ENCODE measurements around the gene RFTN1.

Gene RFTN1

DNA sequence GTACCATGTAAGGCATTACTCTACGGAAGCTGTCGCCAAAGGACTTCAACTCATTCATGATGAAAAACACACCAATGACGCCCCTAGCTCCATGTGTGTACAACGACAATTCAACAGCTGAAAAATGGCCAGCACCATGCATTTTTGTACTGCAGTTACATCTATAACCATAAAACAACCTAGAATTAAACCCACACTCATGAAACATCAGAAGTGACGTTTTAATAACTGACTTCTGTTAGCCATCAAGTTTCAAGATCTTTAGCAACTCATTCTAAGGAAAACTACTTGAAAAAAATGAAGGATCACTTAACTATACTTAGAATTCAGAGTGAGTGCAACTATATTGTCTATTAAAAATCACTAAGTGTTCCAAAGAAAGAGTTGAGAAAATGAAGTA is 84.9 kb downstream of the RFTN1 start:
- H3K36me3 ChIP-seq (ENCODE audit: insufficient read depth, low read length), result no peaks in the 10 kb centered on the region

DNA sequence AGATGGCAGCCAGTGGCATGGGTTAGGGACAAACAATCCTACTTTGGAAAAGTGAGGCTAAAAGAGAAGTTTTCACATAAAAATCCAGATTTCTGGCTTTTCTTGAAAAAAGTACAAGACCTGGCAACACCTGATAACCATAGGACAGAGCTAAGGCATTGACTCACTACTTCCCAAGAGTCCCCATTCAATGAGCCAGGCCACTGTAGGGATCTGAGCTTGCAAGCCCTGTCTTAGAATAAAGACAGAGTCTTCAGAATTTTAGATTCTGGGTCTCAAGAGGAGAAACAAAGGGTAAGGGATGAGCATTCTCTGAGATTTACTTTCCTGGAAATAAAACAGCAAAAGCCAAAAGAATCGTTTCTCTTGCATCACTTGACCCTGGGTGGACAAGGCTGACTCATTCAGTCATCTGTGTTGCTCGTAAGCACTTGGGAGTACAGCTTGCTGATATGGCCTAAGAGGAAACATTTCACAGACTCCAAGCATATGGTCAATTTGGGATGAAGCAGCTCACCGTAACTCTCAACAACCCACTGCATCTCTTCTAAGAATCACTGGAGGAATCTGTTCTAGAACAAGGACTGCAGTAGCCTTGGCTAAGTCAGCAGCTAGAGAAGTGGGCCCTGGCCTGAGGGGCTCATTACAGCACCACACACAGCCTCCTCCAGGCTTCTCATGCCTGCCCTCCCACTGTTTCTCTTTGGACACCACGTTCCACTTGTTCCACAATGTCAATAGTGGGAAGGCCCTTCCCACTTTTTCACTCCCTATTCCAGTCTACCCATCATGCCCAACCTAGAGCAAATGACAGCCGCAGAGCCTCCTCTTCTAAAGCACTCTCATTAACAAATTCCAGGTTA is 86.2 kb downstream of the RFTN1 start:
- H3K4me3 ChIP-seq, result no peak overlapping the region
- H3K36me3 ChIP-seq (ENCODE audit: insufficient read depth, low read length), result no peaks in the 10 kb centered on the region
- no peak for DNase-seq (ENCODE audit: low read depth, low spot score)
- no peak overlapping the region for H3K9ac ChIP-seq (ENCODE audit: insufficient read length)
- no peak overlapping the region for H3K27ac ChIP-seq
- TF ChIP-seq FOXP2 (optimal IDR thresholded peaks at IDR 0.05; ENCODE audit: control extremely low read depth, extremely low read length, insufficient read depth) (no peak), EZH2 (IDR thresholded peaks at IDR 0.05) (no peak), POLR2AphosphoS5 (IDR thresholded peaks at IDR 0.05; ENCODE audit: borderline replicate concordance, low read depth, low read length) (no peak)
- no peaks in the 10 kb centered on the region for H3K9me3 ChIP-seq (ENCODE audit: low read depth, low read length)

More for the DNA sequence above, 84.9 kb downstream of the RFTN1 start:
- no peak for TF ChIP-seq FOXP2 (optimal IDR thresholded peaks at IDR 0.05; ENCODE audit: control extremely low read depth, extremely low read length, insufficient read depth)
- no peak for TF ChIP-seq POLR2AphosphoS5 (IDR thresholded peaks at IDR 0.05; ENCODE audit: borderline replicate concordance, low read depth, low read length)
- no peak for TF ChIP-seq EZH2 (IDR thresholded peaks at IDR 0.05)
- H3K9me3 ChIP-seq (ENCODE audit: low read depth, low read length), result no peaks in the 10 kb centered on the region
- H3K27ac ChIP-seq, result no peak overlapping the region
- DNase-seq (ENCODE audit: low read depth, low spot score), result no peak
- no peak overlapping the region for H3K9ac ChIP-seq (ENCODE audit: insufficient read length)
- H3K4me3 ChIP-seq, result no peak overlapping the region

DNA sequence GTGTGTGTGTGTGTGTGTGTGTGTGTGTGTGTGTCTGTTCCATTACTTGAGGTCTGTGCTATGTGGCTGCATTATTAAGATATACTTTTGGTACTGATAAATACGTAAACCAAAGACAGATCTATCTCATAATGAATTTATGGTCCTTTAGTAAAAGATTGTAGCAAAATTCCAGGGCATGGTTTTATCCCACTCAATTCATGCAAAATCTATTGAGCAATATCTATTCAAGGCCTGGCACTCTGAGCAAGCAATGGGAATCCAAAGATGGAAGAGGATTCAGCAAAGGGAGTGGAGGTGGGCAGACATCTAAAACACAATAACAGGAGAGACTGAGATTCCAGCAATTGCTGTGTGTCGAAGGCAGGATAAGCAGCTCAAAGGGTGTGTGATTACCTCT is 86.8 kb downstream of the RFTN1 start:
- no peak overlapping the region for H3K27ac ChIP-seq
- DNase-seq (ENCODE audit: low read depth, low spot score), result no peak
- H3K9me3 ChIP-seq (ENCODE audit: low read depth, low read length), result no peaks in the 10 kb centered on the region
- H3K4me3 ChIP-seq, result no peak overlapping the region
- no peak for TF ChIP-seq POLR2AphosphoS5 (IDR thresholded peaks at IDR 0.05; ENCODE audit: borderline replicate concordance, low read depth, low read length)
- no peak for TF ChIP-seq EZH2 (IDR thresholded peaks at IDR 0.05)
- no peak for TF ChIP-seq FOXP2 (optimal IDR thresholded peaks at IDR 0.05; ENCODE audit: control extremely low read depth, extremely low read length, insufficient read depth)
- no peak overlapping the region for H3K9ac ChIP-seq (ENCODE audit: insufficient read length)
- H3K36me3 ChIP-seq (ENCODE audit: insufficient read depth, low read length), result no peaks in the 10 kb centered on the region

DNA sequence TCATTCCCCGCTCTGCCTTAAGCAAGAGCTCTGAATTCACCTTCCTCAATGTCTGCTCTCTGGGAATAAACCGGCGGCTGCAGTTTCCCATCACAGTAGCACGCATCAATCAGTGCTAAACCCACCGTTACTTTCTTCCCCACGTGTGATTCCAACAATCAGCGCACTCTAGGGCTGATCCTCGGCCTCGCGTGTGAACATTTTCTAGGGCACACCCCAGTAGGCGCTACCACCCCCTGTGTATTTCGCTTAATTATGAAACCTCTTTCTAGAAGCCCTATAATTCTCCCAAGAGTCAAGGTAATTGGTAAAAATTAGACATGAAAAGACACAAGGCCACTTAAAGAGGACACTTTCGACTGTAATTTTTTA is 87.5 kb downstream of the RFTN1 start:
- TF ChIP-seq POLR2AphosphoS5 (IDR thresholded peaks at IDR 0.05; ENCODE audit: borderline replicate concordance, low read depth, low read length), result no peak
- TF ChIP-seq FOXP2 (optimal IDR thresholded peaks at IDR 0.05; ENCODE audit: control extremely low read depth, extremely low read length, insufficient read depth), result no peak
- no peak for TF ChIP-seq EZH2 (IDR thresholded peaks at IDR 0.05)
- no peak for DNase-seq (ENCODE audit: low read depth, low spot score)
- Histone ChIP-seq H3K9me3 (ENCODE audit: low read depth, low read length) (no peaks in the 10 kb centered on the region), H3K9ac (ENCODE audit: insufficient read length) (no peak overlapping the region), H3K36me3 (ENCODE audit: insufficient read depth, low read length) (no peaks in the 10 kb centered on the region), H3K27ac (no peak overlapping the region), H3K4me3 (no peak overlapping the region)

DNA sequence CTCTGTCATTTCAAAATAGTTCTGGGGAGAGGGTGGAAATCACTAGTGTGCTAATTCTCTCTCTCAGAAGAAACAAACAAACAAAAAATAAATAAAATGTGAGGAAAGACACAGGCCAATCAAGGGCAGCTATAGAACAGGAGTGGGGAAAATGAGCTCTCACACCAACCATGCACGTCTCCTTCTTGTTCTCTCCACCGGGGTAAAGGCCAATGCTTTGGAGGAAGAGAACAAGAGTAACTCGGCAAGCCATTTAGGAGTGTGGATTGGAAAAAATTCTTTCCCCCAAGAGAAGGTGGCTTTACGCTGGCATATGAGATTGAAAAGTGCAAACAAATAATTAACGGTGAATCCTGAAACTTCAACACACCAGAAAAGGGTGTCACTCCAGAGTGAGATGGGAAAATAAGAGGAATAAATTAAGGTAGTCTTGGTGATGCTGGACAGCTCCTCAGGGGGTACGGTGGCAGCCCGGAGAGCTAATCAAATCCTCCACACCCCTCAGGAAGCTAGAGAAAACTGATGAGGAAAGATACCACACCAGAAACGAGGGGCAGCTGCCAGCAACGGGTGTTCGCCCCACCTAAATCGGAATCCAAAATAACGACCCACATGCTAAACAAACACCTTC is 88.0 kb downstream of the RFTN1 start:
- Histone ChIP-seq H3K9ac (ENCODE audit: insufficient read length) (no peak overlapping the region), H3K27ac (no peak overlapping the region), H3K36me3 (ENCODE audit: insufficient read depth, low read length) (no peaks in the 10 kb centered on the region), H3K9me3 (ENCODE audit: low read depth, low read length) (no peaks in the 10 kb centered on the region), H3K4me3 (no peak overlapping the region)
- TF ChIP-seq FOXP2 (optimal IDR thresholded peaks at IDR 0.05; ENCODE audit: control extremely low read depth, extremely low read length, insufficient read depth), result no peak
- TF ChIP-seq POLR2AphosphoS5 (IDR thresholded peaks at IDR 0.05; ENCODE audit: borderline replicate concordance, low read depth, low read length), result no peak
- no peak for TF ChIP-seq EZH2 (IDR thresholded peaks at IDR 0.05)
- no peak for DNase-seq (ENCODE audit: low read depth, low spot score)

DNA sequence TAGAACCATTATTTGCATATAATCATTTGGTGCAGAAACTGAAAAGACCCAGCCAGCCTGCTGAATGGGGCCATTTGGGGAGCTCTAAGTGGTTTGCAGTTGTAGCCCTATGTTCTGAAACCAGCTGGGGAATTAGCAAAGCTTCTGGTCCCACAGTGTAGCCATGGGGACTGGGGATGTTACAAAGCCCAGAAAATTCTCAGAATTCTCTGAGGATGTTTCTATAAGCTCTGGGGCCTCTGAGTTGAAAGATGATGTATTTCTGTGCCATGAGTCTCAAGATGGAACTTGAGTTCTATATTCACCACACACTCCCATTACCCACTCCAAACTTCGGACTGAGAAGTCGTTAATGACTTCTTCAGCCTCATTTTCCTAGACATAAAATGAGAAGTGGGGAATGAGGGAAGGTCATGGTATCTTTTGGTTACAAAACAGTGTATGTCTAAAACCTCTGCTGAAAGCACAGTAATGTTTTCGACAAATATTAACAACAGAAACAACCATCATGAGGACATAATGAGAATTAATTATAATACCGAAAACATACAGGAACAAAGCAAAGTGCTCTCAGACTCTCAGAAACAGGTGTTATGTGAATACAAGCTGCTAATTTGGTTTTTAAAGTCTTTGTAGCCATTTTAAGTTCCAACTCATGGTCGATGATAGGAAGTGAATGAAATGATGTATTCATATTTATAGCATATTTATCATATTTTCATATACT is 89.4 kb downstream of the RFTN1 start:
- no peak for DNase-seq (ENCODE audit: low read depth, low spot score)
- Histone ChIP-seq H3K9me3 (ENCODE audit: low read depth, low read length) (no peaks in the 10 kb centered on the region), H3K9ac (ENCODE audit: insufficient read length) (no peak overlapping the region), H3K4me3 (no peak overlapping the region), H3K36me3 (ENCODE audit: insufficient read depth, low read length) (no peaks in the 10 kb centered on the region), H3K27ac (no peak overlapping the region)
- TF ChIP-seq EZH2 (IDR thresholded peaks at IDR 0.05), result no peak
- TF ChIP-seq FOXP2 (optimal IDR thresholded peaks at IDR 0.05; ENCODE audit: control extremely low read depth, extremely low read length, insufficient read depth), result no peak
- no peak for TF ChIP-seq POLR2AphosphoS5 (IDR thresholded peaks at IDR 0.05; ENCODE audit: borderline replicate concordance, low read depth, low read length)

DNA sequence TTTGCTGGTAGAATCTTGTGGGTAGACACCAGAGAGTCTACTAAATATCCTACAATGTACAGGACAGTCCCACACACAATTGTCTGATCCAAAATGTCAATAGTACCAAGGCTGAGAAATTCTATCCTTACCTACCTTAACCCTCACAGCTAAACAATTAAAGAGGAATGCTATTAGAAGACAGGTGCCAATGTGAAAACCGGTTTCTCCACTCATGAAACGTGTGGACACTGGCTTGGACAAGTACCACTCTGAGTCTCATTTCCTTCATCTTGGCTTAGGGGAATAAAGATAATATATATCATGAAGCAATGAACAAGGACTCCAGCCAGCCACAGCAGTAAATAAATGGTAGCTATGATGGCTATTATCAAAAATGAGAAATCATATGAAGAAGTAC is 90.2 kb downstream of the RFTN1 start:
- TF ChIP-seq FOXP2 (optimal IDR thresholded peaks at IDR 0.05; ENCODE audit: control extremely low read depth, extremely low read length, insufficient read depth) (no peak), EZH2 (IDR thresholded peaks at IDR 0.05) (no peak), POLR2AphosphoS5 (IDR thresholded peaks at IDR 0.05; ENCODE audit: borderline replicate concordance, low read depth, low read length) (no peak)
- no peak overlapping the region for H3K27ac ChIP-seq
- no peaks in the 10 kb centered on the region for H3K9me3 ChIP-seq (ENCODE audit: low read depth, low read length)
- no peaks in the 10 kb centered on the region for H3K36me3 ChIP-seq (ENCODE audit: insufficient read depth, low read length)
- no peak overlapping the region for H3K4me3 ChIP-seq
- H3K9ac ChIP-seq (ENCODE audit: insufficient read length), result no peak overlapping the region
- no peak for DNase-seq (ENCODE audit: low read depth, low spot score)

DNA sequence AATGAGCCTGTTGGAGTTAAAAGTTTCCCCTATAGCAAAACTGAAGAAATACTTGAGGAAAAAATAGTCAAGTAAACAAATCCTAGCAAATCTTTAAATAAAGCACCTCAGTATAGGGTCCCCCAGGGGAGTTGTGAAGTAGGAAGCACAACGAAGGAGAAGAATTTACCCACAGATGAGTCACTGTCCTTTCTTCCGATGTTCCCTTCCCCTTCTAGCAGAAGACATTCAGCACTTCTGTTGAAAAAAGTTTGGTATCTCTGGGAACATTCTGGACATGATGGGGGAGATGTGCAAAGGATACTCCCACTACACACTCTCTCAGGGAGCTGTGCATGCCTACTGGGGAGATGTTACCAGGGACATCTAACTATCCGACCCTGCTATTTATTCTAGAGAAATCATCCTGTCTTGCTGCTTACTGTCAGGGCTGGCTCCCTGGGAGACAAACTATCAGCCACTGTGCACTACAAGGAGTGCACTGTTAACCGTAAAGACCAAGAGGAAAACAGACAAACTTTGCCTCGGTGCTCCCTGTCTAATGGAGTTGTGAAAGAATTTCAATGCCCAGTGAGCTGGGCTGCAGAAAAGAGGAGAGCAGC is 93.8 kb downstream of the RFTN1 start:
- H3K4me3 ChIP-seq, result no peak overlapping the region
- H3K27ac ChIP-seq, result no peak overlapping the region
- no peaks in the 10 kb centered on the region for H3K9me3 ChIP-seq (ENCODE audit: low read depth, low read length)
- DNase-seq (ENCODE audit: low read depth, low spot score), result no peak
- TF ChIP-seq EZH2 (IDR thresholded peaks at IDR 0.05) (no peak), POLR2AphosphoS5 (IDR thresholded peaks at IDR 0.05; ENCODE audit: borderline replicate concordance, low read depth, low read length) (no peak), FOXP2 (optimal IDR thresholded peaks at IDR 0.05; ENCODE audit: control extremely low read depth, extremely low read length, insufficient read depth) (no peak)
- no peak overlapping the region for H3K9ac ChIP-seq (ENCODE audit: insufficient read length)
- no peaks in the 10 kb centered on the region for H3K36me3 ChIP-seq (ENCODE audit: insufficient read depth, low read length)
